Hematopoietic multipotent progenitor cell treated with erythropoietin and hydrocortisone succinate and interleukin-3 and kit ligand, for 4 days (in vitro differentiated cells): ENCODE measurements around the gene TBC1D7.
A peak's percentile ranks its signal among the peaks of the same experiment; 100 is the strongest.

Experiments
- DNase-seq: peaks from one replicate; pipeline ENCODE4 v3.0.0-alpha.2; 2015

TBC1D7 gene

DNA sequence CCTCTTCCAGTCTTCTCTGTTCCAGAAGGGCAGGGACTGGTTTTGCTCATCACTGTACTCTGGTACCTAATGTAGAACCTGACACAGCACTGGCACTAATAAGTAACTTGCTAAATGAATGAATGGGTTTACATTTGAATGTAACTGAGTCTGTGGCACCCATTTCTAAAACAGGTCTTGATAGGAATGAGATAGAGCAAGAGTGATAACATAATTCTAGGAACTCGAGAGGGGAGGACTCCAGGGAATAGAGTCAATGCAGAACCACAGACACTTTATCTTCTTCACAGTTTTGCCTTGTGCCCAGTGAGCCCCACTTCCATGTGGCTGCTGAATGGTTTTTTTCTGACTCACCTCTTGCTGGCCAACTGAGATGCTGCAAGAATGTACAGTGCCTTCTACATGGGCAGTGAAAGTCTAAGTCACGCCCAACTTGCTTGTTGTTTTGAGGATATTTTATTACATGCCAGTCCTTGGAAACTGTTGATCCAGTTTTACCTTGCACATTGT is 61.1 kb downstream of the TBC1D7 start:
- DNase-seq, result peak; percentile 65

- DNase-seq, result no peak
These were observed 64.7 kb downstream of the TBC1D7 start for GRCh38 chr6:13263669-13264068.

DNA sequence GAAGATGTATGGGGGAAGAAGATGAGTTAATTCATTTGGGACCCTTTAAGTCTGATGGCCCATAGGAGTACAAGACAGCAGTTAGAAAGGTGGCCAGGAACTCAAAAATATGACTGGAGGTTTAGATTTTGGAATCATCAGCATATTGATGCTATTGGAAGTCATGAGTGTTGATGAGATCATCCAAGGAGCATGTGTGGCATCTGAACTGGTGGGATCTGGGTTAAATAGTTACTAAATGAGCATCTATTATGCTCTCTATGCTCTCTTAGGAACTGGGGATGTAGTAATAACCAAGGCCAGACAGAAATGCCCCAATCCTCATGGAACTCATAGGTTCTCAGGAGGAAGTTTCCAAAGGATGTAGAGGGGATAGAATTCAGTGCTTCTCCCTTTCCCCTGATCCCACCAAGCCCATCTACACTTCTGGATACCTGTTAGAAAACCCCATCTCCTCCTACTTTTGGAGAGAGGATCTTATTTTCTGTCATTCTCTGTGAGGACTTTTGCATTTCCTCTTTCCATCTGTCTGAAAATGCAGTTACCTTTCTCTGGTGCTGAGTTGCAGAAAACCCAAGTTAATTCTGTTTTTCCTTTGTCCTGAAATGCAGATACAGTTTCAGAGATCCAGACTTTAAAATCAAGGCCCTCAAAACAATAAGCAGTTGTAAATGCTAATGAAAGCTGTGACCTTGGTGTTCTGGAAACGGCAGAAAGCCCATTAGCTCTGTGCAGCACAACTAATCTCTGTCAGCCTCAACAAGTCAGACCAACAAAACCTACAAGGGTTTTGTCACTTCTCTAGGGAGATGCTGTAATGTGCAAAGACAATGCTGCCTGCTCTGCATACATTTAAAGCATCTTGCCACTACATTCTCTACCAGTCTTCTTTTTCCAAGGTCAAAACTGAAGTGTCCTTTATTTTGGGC is 65.8 kb downstream of the TBC1D7 start:
- no peak for DNase-seq

DNA sequence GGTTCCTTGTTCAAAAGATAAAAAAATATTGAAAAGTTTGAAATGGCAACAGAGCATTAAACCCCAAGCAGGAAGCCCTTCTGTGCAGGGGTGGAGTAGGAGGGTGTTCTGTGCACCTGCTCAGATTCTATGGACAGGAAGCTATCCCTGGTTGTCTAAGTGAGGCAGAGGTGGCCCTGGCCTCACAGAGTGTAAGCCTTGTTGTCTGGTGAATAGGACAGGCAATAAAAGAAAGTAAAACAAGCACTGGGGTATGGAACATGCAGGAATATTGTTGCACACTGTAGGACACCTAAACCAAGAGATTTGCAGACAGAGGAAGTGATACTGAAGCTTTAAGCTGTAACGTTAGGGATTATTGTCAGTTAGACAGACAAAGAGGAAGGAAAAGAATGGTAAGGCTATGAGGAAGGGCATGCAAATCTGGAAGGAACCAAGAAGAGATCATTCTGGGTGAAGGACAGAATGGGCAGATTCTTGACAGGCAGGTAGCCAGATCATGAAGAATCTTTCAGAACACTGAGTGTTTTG is 66.8 kb downstream of the TBC1D7 start:
- peak; percentile 47 for DNase-seq

DNA sequence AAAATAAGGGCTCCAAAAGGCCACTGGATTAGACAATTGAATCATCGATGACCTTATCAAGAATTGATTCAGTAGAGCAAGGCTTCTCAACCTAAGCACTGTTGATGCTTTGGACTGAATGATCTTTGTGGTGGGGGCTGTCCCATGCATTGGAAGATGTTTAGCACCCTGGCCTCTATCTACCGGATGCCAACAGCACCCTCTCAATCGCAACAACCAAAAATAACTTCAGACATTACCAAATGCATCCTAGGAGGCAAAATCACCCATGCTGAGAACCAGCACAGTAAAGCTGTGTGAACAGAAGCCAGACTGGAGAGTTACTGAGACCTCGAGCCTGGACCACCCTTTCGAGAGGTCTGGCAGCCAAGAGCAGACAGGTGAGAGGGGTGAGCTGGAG is 67.5 kb downstream of the TBC1D7 start:
- no peak for DNase-seq

DNA sequence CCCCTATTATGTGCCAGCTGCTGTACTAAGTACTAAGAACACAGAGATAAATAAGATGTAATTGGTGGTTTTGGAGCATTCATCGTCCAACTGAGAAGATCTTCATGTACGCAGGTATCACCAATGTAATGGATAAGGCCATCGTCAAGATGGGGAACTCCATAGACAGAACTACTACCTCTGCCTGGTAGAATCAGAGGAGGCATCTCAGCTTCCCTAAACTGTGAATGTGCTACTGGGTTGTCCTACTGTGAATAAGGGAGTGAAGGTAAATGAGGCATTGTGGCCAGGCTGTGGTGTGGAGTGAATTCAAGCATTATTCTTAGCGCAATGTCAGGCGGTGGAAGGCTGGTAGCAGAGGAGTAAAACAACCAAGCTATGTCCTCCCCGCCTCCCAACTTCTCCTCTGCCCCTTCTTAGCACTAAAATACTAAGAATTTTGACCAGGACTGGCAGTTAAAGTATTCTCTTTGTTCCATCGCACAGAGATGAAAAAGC is 68.2 kb downstream of the TBC1D7 start:
- no peak for DNase-seq

GRCh38 chr6:13259393-13259792 is 68.9 kb downstream of the TBC1D7 start:
- DNase-seq, result no peak

DNA sequence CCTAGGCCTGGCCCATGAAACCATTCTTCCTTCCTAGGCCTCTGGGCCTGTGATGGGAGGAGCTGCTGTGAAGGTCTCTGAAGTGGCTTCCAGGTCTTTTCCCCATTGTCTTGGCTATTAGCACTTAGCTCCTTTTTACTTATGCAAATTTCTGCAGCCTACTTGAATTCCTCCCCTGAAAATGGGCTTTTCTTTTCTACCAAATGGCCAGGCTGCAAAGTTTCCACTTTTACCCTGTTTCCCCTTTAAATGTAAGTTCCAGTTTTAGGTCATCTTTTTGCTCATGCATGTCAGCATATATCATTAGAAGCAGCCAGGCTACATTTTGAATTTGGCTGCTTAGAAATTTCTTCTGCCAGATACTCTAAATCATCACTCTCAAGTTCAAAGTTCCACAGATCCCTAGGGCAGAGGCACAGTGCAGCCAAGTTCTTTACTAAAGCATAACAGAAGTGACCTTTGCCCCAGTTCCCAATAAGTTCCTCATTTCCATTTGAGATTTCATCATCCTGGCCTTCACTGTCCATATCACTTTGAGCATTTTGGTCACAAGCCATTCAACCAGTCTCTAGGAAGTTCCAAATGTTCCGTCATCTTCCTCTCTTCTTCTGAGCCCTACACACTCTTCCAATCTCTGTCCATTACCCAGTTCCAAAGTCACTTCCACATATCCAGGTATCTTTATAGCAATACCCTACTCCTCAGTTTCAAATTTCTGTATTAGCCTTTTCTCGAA is 71.9 kb downstream of the TBC1D7 start:
- no peak for DNase-seq
